M059J (cell line): Measurements from ENCODE around the gene GOLGA8G. TPM values are rescaled to one million over a fixed set of nuclear protein-coding genes. Genes with fewer than 3 reads are reported as not detected.
"Not testable (repeated sequence)": the region's sequence is repeated elsewhere in the genome, so short reads cannot be mapped to it uniquely, and the experiment has no call there.

ENCODE experiments used
- DNase-seq: peaks from one replicate; pipeline ENCODE4 v3.0.0-alpha.2; 2012; ENCODE audit warnings: low read depth
- total RNA-seq: library from RNA; depleted of rRNA; stranded (reverse); fragments of >200 nt; shearing (Covaris generic); gene quantifications from 2 replicates; pipeline ENCODE4 v1.2.3, GENCODE V29; 2014; rRNA removed

Gene GOLGA8G, protein sequence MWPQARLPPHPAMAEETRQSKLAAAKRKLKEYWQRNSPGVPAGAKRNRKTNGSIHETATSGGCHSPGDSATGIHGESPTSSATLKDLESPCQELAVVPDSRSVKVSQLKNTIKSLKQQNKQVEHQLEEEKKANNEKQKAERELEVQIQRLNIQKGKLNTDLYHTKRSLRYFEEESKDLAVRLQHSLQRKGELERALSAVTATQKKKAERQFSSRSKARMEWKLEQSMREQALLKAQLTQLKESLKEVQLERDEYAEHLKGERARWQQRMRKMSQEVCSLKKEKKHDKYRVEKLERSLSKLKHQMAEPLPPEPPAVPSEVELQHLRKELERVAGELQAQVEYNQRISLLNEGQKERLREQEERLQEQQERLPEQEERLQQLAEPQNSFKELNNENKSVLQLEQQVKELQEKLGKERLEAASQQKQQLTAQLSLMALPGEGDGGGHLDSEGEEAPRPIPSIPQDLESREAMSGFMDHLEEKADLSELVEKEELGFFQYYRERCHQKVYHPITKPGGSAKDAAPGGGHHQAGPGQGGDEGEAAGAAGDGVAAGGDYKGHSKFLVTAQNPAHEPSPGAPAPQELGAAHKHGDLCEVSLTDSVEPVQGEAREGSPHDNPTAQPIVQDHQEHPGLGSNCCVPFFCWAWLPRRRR
- 0.07 and 0.12 TPM in 2 replicates for total RNA-seq

DNA sequence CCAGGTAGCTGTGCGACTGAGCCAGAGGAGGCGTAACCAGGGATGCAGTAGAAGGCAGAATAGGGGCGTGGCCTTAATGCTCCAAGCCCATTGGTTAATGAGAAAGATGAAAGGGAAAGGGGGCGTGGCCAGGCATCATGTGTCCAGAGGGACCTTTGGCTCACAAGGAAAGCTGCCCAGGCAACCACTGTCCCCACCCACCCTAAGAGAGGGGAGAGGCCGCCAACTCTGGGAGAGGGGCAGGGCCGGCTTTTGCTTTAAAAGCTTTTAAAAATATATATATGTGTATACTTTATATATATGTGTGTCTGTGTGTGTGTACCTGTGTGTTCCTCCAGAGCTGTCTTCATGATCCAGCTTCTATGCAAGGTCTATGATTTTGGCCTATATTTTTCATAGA is at the start of gene GOLGA8G:
Gene GOLGA8G (minus strand): TSS at position 18 of the 400 bp plus-strand sequence. CDS start 62 bp downstream, outside the sequence.
- DNase-seq: not testable (repeated sequence)

DNA sequence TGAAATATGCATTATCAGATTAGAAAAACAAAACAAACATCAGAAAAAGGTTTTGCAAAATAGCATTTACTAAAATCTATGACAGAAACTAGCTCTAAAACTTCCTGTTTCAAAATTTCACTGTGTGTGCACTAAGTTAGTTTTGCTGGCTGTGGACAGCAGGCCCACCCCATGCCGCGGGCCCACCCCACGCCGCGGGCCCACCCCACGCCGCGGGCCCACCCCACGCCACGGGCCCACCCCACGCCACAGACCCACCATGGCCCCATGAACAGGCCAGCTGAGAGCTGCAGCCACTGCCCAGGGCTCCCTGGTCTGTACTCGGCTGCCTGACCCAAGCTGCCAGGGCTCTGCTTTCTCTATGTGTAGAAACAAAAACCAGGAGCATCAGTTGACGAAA is 40.6 kb upstream of the GOLGA8G start:
- DNase-seq: not testable (repeated sequence)

DNA sequence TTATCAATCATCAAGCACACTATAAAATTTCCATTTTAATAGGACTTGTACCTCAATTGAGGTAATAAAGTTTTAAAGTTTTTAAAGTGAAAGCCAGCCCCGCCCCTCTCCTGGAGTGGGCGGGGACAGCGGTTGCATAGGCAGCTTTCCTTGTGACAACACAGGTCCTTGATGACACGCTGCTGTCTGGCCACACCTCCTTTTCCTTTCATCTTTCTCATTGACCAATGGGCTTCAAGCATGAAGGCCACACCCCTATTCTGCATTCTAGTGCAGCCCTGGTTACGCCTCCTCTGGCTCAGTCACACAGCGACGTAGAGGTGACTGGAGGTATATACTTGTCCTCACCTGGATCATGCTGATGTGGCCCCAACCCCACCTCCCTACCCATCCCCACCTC is 20.5 kb upstream of the GOLGA8G start, which contains the start of gene GOLGA6L25:
Gene GOLGA6L25 (plus strand): TSS at position 301 of the 400 bp plus-strand sequence. CDS start 61 bp downstream, at position 362.
- DNase-seq: not testable (repeated sequence)

DNA sequence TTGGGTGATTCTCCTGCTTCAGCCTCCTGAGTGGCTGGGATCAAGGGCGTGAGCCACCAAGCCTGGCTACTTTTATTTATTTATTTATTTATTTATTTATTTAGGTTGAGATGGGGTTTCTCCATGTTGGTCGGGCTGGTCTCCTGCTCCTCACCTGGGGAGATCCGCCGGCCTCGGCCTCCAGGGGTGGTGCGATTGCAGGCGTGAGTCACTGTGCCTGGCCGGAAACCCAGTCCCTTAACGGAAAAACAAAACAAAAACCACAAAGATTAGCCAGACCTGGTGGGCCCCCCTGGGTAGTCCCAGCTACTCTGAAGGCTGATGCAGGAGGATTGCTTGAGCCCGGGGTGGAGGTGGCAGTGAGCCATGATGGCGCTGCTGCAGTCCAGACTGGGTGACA is 17.6 kb downstream of the GOLGA8G start:
- not testable (repeated sequence) for DNase-seq

DNA sequence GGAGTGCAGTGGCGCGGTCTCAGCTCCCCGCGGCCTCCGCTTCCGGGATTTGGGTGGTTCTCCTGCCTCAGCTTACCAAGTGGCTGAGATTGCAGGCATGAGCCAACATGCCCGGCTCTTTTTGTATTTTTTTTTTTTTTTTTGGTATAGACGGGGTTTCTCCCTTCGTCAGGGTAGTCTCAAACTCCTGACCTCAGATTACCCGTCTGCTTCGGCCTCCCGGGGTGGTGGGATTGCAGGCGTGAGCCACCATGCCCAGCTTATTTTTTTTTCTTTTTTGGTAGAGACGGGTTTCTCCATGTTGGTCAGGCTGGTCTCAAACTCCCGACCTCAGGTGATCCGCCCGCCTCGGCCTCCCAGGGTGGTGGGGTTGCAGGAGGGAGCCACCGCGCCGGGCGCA is 18.6 kb downstream of the GOLGA8G start:
- DNase-seq: not testable (repeated sequence)

DNA sequence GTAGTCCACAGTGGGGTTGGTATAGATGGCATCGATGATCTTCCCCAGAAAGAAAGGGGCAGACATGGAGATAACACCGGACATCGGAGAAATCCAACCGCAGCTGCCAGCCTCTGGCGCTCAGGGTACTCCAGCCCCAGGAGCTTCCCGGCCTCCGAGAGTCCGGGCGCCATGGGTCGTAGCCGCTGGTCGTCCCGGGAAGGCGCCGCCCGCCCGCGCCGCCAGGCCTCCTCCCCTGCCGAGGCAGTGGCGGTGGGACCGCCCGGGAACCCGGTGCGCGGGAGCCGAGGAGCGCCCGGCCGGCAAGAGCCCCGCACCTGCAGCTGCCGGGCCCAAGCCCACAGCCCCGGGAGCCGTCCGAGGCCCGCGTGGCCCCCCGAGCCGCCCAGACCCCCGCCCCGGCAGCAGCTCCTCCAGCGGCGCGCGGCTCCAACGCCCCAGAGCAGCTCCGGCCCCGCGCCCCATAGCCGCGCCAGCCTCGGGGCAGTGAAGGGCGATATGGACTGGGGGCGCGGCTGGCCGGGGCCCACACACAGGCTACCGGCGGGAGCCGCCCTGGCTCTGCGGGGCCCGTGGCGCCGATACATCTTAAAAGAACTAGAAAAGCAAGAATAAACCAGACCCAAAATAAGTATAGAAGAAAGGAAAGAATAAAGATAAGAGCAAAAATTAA is 24.4 kb downstream of the GOLGA8G start:
- not testable (repeated sequence) for DNase-seq

DNA sequence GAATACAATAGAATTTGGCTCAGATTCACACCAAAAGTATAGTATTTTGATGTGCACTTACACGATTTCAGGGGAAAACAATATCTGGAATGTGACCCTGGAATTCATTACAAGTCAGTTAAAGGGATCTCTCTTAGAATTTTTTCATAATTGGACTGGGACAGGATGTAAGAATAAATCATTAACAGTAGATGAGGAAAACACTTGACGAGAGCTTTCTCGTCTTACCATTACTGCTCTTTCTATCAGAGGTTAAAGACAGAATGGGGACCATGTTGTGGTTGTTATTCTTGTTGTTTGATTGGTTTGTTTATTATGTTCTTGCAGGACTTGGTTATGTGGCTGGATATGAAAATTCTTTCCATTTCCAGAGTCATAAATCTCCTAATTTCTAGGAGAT is 51.4 kb downstream of the GOLGA8G start:
- DNase-seq: not testable (repeated sequence)

Other genes with a start within 250 kb of the GOLGA8G start
- gene HERC2, start 210.8 kb downstream of the GOLGA8G start, total RNA-seq: 9.9 and 21.0 TPM in 2 replicates
- gene GOLGA6L24, start 174.9 kb downstream of the GOLGA8G start, total RNA-seq: not detected in 2 replicates
- 0.02 and 0.12 TPM in 2 replicates for gene GOLGA8F, start 154.3 kb downstream of the GOLGA8G start, total RNA-seq
- gene GOLGA6L25, start 20.6 kb upstream of the GOLGA8G start, total RNA-seq: not detected in 2 replicates
- gene GOLGA8M, start 179.4 kb upstream of the GOLGA8G start, total RNA-seq: not detected in 2 replicates